Measurements from ENCODE around the gene PAPPA2. TPM values are rescaled to one million over a fixed set of nuclear protein-coding genes. Genes with fewer than 3 reads are reported as not detected.
"Not testable (repeated sequence)": the region's sequence is repeated elsewhere in the genome, so short reads cannot be mapped to it uniquely, and the experiment has no call there.

Gene PAPPA2
- total RNA-seq, 3 donors from 2014 or later (not counting 1 experiment from before 2014, with no cell fraction given): 0.48 TPM; not detected in 2

DNA sequence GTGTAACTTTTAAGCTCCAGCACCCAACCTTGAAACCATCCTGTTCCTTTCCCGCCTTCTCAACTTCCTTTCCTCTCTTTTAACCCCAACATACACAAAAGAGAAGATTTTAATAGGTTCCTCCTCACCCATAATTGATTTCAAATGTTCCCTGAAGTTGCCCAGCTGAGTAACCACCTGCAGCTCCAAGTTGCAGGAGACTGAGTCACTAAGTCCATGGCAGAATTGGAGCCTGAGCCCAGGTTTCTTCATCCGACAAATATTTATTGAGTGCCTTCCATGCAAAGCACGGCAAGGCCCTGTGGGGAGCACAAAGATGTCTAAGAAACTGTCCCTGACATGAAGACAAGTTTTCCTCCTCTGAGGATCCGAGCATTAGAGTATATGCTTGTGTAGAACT, 97.7 kb downstream of the PAPPA2 start:
- H3K27ac Mint-ChIP-seq: no peak overlapping the region
- ATAC-seq (no peak), DNase-seq (no peak)
- no peaks in the 10 kb centered on the region for H3K36me3 ChIP-seq (ENCODE audit: control insufficient read depth, insufficient read depth, low read length)
- no peaks in the 10 kb centered on the region for H3K9me3 Mint-ChIP-seq
- H3K9me3 ChIP-seq (ENCODE audit: control insufficient read depth, insufficient read depth, low read length): no peaks in the 10 kb centered on the region
- no peaks in the 10 kb centered on the region for H3K27me3 ChIP-seq (ENCODE audit: control insufficient read depth, insufficient read depth, low read length)
- TF ChIP-seq, protein P1, sequence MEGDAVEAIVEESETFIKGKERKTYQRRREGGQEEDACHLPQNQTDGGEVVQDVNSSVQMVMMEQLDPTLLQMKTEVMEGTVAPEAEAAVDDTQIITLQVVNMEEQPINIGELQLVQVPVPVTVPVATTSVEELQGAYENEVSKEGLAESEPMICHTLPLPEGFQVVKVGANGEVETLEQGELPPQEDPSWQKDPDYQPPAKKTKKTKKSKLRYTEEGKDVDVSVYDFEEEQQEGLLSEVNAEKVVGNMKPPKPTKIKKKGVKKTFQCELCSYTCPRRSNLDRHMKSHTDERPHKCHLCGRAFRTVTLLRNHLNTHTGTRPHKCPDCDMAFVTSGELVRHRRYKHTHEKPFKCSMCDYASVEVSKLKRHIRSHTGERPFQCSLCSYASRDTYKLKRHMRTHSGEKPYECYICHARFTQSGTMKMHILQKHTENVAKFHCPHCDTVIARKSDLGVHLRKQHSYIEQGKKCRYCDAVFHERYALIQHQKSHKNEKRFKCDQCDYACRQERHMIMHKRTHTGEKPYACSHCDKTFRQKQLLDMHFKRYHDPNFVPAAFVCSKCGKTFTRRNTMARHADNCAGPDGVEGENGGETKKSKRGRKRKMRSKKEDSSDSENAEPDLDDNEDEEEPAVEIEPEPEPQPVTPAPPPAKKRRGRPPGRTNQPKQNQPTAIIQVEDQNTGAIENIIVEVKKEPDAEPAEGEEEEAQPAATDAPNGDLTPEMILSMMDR (IDR thresholded peaks at IDR 0.05): no peak
- no peaks in the 10 kb centered on the region for H3K27me3 Mint-ChIP-seq (ENCODE audit: low read depth in 2 of 2)
- 79% methylated on average over 4 of the region's 4 CpGs for WGBS (ENCODE audit: insufficient coverage)
- H3K4me1 ChIP-seq (ENCODE audit: control insufficient read depth, insufficient read depth, low read length): no peaks in the 10 kb centered on the region
- intact Hi-C loops (cut with micrococcal nuclease): no loop called here
- H3K4me3 Mint-ChIP-seq: no peak overlapping the region
- H3K4me3 ChIP-seq (ENCODE audit: low read length): no peak overlapping the region
- H3K36me3 Mint-ChIP-seq: no peaks in the 10 kb centered on the region
- no peaks in the 10 kb centered on the region for H3K4me1 Mint-ChIP-seq
- H3K27ac ChIP-seq (ENCODE audit: low read length): no peak overlapping the region

DNA sequence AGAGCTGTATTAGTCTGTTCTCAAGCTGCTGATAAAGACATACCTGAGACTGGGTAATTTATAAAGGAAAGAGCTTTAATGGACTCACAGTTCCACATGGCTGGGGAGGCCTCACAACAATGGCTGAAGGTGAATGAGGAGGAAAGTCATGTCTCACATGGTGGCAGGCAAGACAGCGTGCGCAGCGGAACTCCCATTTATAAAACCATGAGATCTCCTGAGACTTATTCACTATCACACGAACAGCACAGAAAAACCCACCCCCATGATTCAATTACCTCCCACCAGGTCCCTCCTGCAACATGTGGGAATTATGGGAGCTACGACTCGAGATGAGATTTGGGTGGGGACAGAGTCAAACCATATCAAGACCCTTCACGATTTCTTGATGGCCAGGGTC, 98.8 kb downstream of the PAPPA2 start:
- ATAC-seq; H3K4me1 Mint-ChIP-seq; H3K9me3 Mint-ChIP-seq; intact Hi-C loops (cut with micrococcal nuclease); H3K4me3 ChIP-seq (ENCODE audit: low read length); H3K36me3 Mint-ChIP-seq; H3K9me3 ChIP-seq (ENCODE audit: control insufficient read depth, insufficient read depth, low read length); H3K27me3 Mint-ChIP-seq (ENCODE audit: low read depth in 2 of 2); H3K4me1 ChIP-seq (ENCODE audit: control insufficient read depth, insufficient read depth, low read length); DNase-seq; H3K4me3 Mint-ChIP-seq; H3K27me3 ChIP-seq (ENCODE audit: control insufficient read depth, insufficient read depth, low read length); H3K36me3 ChIP-seq (ENCODE audit: control insufficient read depth, insufficient read depth, low read length); H3K27ac Mint-ChIP-seq; H3K27ac ChIP-seq (ENCODE audit: low read length): not testable (repeated sequence)
- 89% methylated on average over 7 of the region's 7 CpGs for WGBS (ENCODE audit: insufficient coverage)

DNA sequence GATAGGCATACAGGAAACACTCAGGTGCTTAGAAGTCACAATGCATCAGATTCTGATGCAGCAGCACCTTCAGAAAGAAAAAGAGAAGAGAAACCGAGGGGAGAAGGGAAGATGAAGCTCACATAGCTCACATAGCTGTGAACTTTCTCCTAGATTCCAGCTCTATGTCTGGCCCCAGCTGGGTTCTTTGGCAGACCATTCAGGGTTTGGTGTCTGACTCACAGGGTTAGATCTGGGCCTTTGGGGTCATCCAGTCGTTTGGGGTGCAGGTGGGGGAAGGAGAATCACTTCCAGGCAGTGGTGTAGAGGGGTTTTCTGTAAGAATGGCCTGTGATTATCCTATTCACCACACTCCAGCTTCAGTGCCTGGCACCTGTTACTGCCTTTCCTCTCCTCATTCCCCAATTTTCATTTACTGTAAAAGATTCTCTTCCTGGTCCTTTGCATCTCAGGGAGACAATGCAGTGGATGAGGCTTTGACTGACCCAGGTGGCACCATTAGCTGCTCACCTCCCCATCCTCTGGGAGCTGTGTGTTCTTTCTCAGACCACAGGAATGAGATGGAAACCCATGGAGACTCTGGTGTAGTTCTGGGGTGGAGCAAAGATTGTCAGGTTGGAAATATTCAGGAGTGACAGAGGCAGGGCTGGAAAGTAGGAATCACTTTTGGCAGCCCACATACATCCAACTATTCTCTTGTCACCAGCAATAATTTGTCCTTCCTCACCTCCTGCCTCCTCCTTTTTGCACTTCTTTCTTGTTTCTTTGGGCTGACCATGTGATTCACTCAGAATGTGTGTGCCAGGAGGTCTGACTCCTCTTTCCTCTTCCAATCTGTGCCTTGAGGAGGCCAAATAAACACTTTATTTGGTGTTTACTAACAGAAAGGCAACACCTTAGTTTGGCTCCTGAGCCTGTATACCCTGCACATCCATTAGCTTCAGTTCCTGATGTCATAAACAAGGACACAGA, 103.3 kb downstream of the PAPPA2 start:
- ATAC-seq (no peak), DNase-seq (no peak)
- Mint-ChIP-seq H3K27ac (no peak overlapping the region), H3K27me3 (ENCODE audit: low read depth in 2 of 2) (peaks cover 0 to 4% of the 10 kb centered on the region in 2 donors), H3K4me1 (no peaks in the 10 kb centered on the region), H3K36me3 (no peaks in the 10 kb centered on the region), H3K4me3 (no peak overlapping the region), H3K9me3 (peaks cover 0 to 2% of the 10 kb centered on the region in 2 donors)
- Histone ChIP-seq H3K27me3 (ENCODE audit: control insufficient read depth, insufficient read depth, low read length) (no peaks in the 10 kb centered on the region), H3K9me3 (ENCODE audit: control insufficient read depth, insufficient read depth, low read length) (no peaks in the 10 kb centered on the region), H3K4me3 (ENCODE audit: low read length) (no peak overlapping the region), H3K27ac (ENCODE audit: low read length) (no peak overlapping the region), H3K36me3 (ENCODE audit: control insufficient read depth, insufficient read depth, low read length) (no peaks in the 10 kb centered on the region), H3K4me1 (ENCODE audit: control insufficient read depth, insufficient read depth, low read length) (no peaks in the 10 kb centered on the region)
- 63% methylated on average over 1 of the region's 2 CpGs for WGBS (ENCODE audit: insufficient coverage)
- TF ChIP-seq, protein P1 (IDR thresholded peaks at IDR 0.05): no peak
- intact Hi-C loops (cut with micrococcal nuclease): no loop called here

DNA sequence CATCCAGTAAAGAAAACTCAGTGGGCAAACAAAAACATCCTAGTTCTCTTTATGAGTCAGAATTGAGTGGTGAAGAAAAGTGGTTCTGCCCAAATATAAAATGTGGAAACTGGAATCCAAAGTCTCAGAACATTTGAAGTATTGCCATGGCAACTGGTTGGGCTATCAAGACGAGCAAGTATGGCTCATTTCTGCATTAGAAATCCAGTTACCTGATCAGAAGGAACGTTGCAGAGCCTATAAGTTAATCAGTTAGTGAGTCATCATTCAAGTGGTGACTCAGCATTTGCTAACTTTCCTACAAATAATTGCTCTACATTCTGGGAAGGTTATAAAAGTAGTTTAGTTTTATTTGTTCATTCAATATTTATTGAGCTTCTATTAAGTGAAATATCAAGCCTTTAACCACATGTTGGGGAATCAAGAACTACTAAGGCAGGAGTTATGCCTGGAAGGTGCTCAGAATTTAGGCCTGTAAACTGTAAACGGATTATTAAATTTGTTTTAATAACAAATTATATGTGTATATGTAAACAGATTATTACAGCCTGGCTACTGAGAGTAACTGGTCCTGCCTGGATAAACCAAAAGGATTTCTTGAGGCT, 104.3 kb downstream of the PAPPA2 start:
- no peak for DNase-seq
- no peaks in the 10 kb centered on the region for H3K27me3 ChIP-seq (ENCODE audit: control insufficient read depth, insufficient read depth, low read length)
- no peak overlapping the region for H3K4me3 ChIP-seq (ENCODE audit: low read length)
- H3K36me3 Mint-ChIP-seq: no peaks in the 10 kb centered on the region
- H3K27ac Mint-ChIP-seq: no peak overlapping the region
- H3K36me3 ChIP-seq (ENCODE audit: control insufficient read depth, insufficient read depth, low read length): no peaks in the 10 kb centered on the region
- H3K4me3 Mint-ChIP-seq: no peak overlapping the region
- H3K4me1 ChIP-seq (ENCODE audit: control insufficient read depth, insufficient read depth, low read length): no peaks in the 10 kb centered on the region
- H3K9me3 Mint-ChIP-seq: peaks cover 0 to 2% of the 10 kb centered on the region in 2 donors
- no peak for ATAC-seq
- TF ChIP-seq, protein P1 (IDR thresholded peaks at IDR 0.05): no peak
- intact Hi-C loops (cut with micrococcal nuclease): no loop called here
- H3K27ac ChIP-seq (ENCODE audit: low read length): no peak overlapping the region
- peaks cover 0 to 4% of the 10 kb centered on the region in 2 donors for H3K27me3 Mint-ChIP-seq (ENCODE audit: low read depth in 2 of 2)
- H3K9me3 ChIP-seq (ENCODE audit: control insufficient read depth, insufficient read depth, low read length): no peaks in the 10 kb centered on the region
- no peaks in the 10 kb centered on the region for H3K4me1 Mint-ChIP-seq
- 35% methylated on average over 2 of the region's 3 CpGs for WGBS (ENCODE audit: insufficient coverage)

All from natural killer cell (primary cell).